ENCODE data around the gene NUDT2.
"Not testable (repeated sequence)": the region's sequence is repeated elsewhere in the genome, so short reads cannot be mapped to it uniquely, and the experiment has no call there.

The NUDT2 gene

DNA sequence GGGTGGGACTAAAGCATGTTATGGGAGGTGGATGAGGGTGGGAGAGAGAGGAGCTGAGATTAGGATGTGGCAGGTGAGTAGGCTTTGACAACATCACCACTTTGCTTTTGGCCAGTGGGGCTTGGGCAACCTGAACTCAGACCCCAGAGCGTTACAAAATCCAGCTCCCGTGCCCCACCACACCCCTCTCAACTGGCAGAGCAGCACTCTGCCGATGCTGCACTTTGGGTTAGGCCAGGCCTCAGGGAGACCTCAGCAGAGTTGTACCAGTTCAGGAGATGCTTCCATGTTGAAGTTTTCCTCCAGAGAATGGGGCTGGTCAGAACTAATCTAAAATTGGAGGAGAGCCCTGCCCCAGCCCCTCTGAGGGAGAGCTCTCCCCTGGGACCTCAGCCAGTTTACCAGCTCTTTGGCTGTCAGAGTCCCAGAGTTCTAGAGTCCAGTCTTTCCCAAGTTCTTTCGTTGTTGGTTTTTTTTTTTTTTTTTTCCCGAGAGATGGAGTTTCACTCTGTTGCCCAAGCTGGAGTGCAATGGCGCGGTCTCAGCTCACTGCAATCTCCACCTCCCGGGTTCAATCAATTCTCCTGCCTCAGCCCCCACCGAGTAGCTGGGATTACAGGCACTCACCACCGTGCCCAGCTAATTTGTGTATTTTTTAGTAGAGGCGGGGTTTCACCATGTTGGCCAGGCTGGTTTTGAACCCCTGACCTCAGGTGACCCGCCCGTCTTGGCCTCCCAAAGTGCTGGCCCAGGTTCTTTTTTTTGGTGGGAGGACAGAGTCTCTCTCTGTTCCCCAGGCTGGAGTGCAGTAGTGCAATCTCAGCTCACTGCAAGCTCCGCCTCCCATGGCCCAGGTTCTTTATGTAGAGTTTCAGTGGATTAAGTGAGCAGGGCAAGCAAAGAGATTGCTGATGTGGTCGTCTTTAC lies 17.8 kb downstream of the NUDT2 start:
- no peak overlapping the region for H3K9ac ChIP-seq (ENCODE audit: low read depth, low read length)
- no peaks in the 10 kb centered on the region for H3K36me3 ChIP-seq (ENCODE audit: insufficient read depth, low read length)
- H3K4me1 ChIP-seq (ENCODE audit: insufficient read depth, low read length), result no peaks in the 10 kb centered on the region
- H3K9me3 ChIP-seq (ENCODE audit: control insufficient read depth, insufficient read depth, low read length), result no peaks in the 10 kb centered on the region

GRCh38 chr9:34347800-34348158 lies 18.4 kb downstream of the NUDT2 start:
- no peaks in the 10 kb centered on the region for H3K36me3 ChIP-seq (ENCODE audit: insufficient read depth, low read length)
- H3K4me1 ChIP-seq (ENCODE audit: insufficient read depth, low read length), result no peaks in the 10 kb centered on the region
- no peak overlapping the region for H3K9ac ChIP-seq (ENCODE audit: low read depth, low read length)
- no peaks in the 10 kb centered on the region for H3K9me3 ChIP-seq (ENCODE audit: control insufficient read depth, insufficient read depth, low read length)

DNA sequence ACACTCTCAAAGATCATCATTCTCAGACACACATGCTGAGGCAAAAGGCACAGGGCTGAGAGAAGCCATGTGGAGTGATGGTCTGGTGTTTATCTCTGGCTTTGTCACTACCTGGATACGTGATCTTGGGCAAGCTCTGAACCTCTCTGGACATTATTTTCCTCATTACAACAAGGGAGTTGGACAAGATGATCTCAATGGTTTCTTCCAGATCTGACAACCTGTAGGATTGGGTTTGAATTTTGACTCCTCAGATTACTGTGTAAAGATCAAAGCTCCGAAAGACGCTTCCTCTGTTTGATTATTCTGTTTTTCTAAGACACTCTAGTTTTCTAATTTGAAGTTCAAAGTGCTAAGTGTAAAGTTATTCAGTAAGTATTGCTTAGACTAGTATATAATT lies 20.0 kb downstream of the NUDT2 start:
- no peak overlapping the region for H3K9ac ChIP-seq (ENCODE audit: low read depth, low read length)
- H3K4me1 ChIP-seq (ENCODE audit: insufficient read depth, low read length), result no peaks in the 10 kb centered on the region
- H3K36me3 ChIP-seq (ENCODE audit: insufficient read depth, low read length), result no peaks in the 10 kb centered on the region
- H3K9me3 ChIP-seq (ENCODE audit: control insufficient read depth, insufficient read depth, low read length), result no peaks in the 10 kb centered on the region

- H3K9me3 ChIP-seq (ENCODE audit: control insufficient read depth, insufficient read depth, low read length); H3K4me1 ChIP-seq (ENCODE audit: insufficient read depth, low read length); H3K36me3 ChIP-seq (ENCODE audit: insufficient read depth, low read length); H3K9ac ChIP-seq (ENCODE audit: low read depth, low read length): not testable (repeated sequence)
Measured at GRCh38 chr9:34352122-34352652, 22.8 kb downstream of the NUDT2 start.

- not testable (repeated sequence) for H3K36me3 ChIP-seq (ENCODE audit: insufficient read depth, low read length); H3K9me3 ChIP-seq (ENCODE audit: control insufficient read depth, insufficient read depth, low read length); H3K9ac ChIP-seq (ENCODE audit: low read depth, low read length); H3K4me1 ChIP-seq (ENCODE audit: insufficient read depth, low read length)
Measured at GRCh38 chr9:34352957-34353356, 23.6 kb downstream of the NUDT2 start.

DNA sequence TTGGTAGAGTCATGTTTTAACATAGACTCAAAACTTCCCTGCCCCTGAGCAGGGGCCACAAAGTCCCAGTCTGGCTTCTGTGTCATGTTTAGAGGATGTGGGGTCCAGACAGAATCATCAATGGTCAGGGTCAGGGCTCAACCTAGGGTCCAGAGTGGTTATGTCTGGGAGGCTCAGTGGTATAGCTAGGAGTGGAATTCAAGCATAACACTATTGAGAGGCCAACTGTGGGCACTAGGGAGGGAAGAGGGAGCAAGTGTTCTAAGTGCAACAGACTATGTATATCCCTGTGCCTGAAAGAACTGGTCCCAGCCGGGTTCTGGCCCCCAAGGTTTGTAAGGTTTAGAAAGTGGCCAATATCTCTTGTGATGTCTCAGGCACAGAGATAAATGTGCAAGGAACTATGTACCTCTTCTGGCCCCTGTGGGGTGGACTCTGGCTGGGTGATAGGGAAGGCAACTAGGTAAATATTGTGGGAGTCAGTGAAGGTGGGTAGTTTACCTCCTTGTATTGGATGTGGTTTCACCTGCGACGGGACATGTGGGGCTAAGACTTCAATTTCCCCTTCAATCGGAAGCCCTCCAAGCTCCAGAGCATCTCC lies 33.3 kb downstream of the NUDT2 start:
- H3K36me3 ChIP-seq (ENCODE audit: insufficient read depth, low read length), result no peaks in the 10 kb centered on the region
- peaks cover 23% of the 10 kb centered on the region for H3K4me1 ChIP-seq (ENCODE audit: insufficient read depth, low read length)
- no peak overlapping the region for H3K9ac ChIP-seq (ENCODE audit: low read depth, low read length)
- H3K9me3 ChIP-seq (ENCODE audit: control insufficient read depth, insufficient read depth, low read length), result no peaks in the 10 kb centered on the region

DNA sequence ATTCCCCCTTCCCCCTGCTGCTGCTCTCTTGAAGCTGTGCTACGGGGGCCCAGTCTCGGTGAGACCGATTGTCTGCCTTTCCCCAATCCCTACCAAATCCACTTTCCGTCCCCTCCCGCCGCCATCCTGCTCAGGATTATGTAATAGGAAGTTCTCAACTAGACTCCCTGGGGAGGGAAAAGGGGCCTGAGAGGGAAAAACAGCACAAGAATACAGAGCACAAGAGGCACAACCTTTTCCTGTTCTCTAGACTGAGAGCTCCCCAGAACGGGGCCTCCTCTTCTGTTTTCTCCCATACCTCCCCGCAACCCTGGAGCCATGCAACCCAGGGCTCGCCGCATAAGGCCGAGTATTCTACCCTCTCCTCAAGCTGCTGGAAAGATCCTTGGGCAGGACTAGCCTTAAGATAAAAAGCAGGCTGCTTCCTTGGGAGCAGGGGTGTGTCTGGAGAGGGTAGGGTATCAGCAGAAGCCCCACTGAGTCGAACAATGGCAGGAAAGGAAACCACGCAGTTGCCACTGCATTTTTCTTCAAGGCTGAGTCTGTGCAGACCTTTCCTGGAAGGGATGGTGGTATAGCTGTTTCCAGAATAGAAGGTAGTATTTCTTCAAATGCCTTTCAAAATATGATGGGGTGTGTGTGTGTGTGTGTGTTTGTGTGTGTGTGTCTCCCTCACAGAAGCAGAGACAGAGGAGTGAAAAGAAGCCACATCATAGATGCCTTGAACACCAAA lies 34.4 kb downstream of the NUDT2 start:
- Histone ChIP-seq H3K9me3 (ENCODE audit: control insufficient read depth, insufficient read depth, low read length) (no peaks in the 10 kb centered on the region), H3K4me1 (ENCODE audit: insufficient read depth, low read length) (peaks cover 23% of the 10 kb centered on the region), H3K36me3 (ENCODE audit: insufficient read depth, low read length) (no peaks in the 10 kb centered on the region), H3K9ac (ENCODE audit: low read depth, low read length) (peak overlapping the region; percentile 37; the same call in 1 of the 2 replicates)

DNA sequence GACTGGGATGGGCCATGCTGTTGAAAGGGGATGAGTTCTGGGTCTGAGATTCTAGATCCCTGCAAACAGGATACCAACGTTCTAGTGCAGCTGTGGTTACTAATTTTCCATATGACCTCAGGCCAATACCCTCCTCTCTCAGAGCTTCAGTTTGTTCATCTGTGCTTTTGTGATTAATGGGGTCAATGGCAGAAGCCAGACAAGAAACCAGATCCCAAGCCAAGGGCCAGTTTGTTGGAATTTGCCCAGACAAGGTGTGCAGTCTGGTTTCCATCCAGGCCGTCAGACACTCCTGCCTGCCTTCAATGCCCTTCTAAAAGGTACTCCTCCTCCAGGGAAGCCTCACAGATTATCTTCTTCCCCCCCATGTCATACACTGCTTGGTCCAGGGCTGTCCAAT lies 35.9 kb downstream of the NUDT2 start:
- Histone ChIP-seq H3K9me3 (ENCODE audit: control insufficient read depth, insufficient read depth, low read length) (no peaks in the 10 kb centered on the region), H3K4me1 (ENCODE audit: insufficient read depth, low read length) (peaks cover 23% of the 10 kb centered on the region), H3K9ac (ENCODE audit: low read depth, low read length) (no peak overlapping the region), H3K36me3 (ENCODE audit: insufficient read depth, low read length) (no peaks in the 10 kb centered on the region)

DNA sequence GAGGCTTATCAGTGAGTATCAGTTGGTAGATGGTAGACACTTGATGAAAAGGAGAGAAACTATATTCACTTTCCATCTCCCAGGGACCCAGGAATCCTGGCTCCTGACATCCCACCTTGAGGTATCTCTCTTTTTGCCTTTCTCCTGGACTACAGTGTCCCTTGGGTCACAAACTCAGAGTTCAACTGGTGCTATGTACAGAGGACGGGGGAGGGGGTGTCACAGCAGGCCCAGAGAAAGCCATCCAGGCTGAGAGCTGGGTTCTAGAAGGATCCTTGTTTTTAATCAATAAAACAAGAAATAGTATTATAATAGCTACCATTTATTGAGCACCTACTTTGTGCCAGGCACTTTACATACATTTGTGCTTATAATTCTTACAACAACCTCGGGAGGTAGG lies 37.0 kb downstream of the NUDT2 start:
- H3K36me3 ChIP-seq (ENCODE audit: insufficient read depth, low read length), result no peaks in the 10 kb centered on the region
- no peak overlapping the region for H3K9ac ChIP-seq (ENCODE audit: low read depth, low read length)
- no peaks in the 10 kb centered on the region for H3K9me3 ChIP-seq (ENCODE audit: control insufficient read depth, insufficient read depth, low read length)
- H3K4me1 ChIP-seq (ENCODE audit: insufficient read depth, low read length), result peaks cover 23% of the 10 kb centered on the region

DNA sequence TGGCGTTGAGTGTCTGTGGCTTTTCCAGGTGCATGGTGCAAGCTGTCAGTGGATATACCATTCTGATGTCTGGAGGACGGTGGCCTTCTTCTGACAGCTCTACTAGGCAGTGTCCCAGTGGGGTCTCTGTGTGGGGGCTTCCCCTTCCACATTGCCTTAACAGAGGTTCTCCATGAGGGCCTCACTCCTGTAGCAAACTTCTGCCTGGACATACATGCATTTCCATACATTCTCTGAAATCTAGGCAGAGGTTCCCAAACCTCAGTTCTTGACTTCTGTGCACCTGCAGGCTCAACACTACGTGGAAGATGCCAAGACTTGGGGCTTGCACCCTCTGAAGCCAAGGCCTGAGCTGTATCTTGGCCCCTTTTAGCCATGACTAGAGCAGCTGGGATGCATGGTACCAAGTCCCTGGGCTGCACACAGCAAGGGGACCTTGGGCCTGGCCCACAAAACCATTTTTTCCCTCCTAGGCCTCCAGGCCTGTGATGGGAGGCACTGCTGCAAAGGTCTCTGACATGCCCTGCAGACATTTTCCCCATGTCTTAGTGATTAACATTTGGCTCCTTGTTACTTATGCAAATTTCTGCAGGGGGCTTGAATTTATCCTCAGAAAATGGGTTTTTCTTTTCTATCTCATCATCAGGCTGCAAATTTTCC lies 38.5 kb downstream of the NUDT2 start:
- not testable (repeated sequence) for H3K9ac ChIP-seq (ENCODE audit: low read depth, low read length); H3K36me3 ChIP-seq (ENCODE audit: insufficient read depth, low read length)
- peaks cover 20% of the 10 kb centered on the region for H3K4me1 ChIP-seq (ENCODE audit: insufficient read depth, low read length)

GRCh38 chr9:34368796-34369195 lies 39.4 kb downstream of the NUDT2 start:
- H3K36me3 ChIP-seq (ENCODE audit: insufficient read depth, low read length); H3K9ac ChIP-seq (ENCODE audit: low read depth, low read length); H3K9me3 ChIP-seq (ENCODE audit: control insufficient read depth, insufficient read depth, low read length): not testable (repeated sequence)
- peaks cover 12% of the 10 kb centered on the region for H3K4me1 ChIP-seq (ENCODE audit: insufficient read depth, low read length)

More for the DNA sequence above, 38.5 kb downstream of the NUDT2 start:
- H3K9me3 ChIP-seq (ENCODE audit: control insufficient read depth, insufficient read depth, low read length), result not testable (repeated sequence)

- H3K9me3 ChIP-seq (ENCODE audit: control insufficient read depth, insufficient read depth, low read length), result no peaks in the 10 kb centered on the region
- H3K36me3 ChIP-seq (ENCODE audit: insufficient read depth, low read length), result no peaks in the 10 kb centered on the region
- H3K4me1 ChIP-seq (ENCODE audit: insufficient read depth, low read length), result peaks cover 4% of the 10 kb centered on the region
- no peak overlapping the region for H3K9ac ChIP-seq (ENCODE audit: low read depth, low read length)
Measured at GRCh38 chr9:34369636-34370035, 40.3 kb downstream of the NUDT2 start.

- H3K9me3 ChIP-seq (ENCODE audit: control insufficient read depth, insufficient read depth, low read length), result no peaks in the 10 kb centered on the region
- peaks cover 5% of the 10 kb centered on the region for H3K4me1 ChIP-seq (ENCODE audit: insufficient read depth, low read length)
- no peaks in the 10 kb centered on the region for H3K36me3 ChIP-seq (ENCODE audit: insufficient read depth, low read length)
- H3K9ac ChIP-seq (ENCODE audit: low read depth, low read length), result no peak overlapping the region
Measured at GRCh38 chr9:34370335-34370969, 41.1 kb downstream of the NUDT2 start.
